ENCODE data around the gene B3GALT5.

Gene B3GALT5

DNA sequence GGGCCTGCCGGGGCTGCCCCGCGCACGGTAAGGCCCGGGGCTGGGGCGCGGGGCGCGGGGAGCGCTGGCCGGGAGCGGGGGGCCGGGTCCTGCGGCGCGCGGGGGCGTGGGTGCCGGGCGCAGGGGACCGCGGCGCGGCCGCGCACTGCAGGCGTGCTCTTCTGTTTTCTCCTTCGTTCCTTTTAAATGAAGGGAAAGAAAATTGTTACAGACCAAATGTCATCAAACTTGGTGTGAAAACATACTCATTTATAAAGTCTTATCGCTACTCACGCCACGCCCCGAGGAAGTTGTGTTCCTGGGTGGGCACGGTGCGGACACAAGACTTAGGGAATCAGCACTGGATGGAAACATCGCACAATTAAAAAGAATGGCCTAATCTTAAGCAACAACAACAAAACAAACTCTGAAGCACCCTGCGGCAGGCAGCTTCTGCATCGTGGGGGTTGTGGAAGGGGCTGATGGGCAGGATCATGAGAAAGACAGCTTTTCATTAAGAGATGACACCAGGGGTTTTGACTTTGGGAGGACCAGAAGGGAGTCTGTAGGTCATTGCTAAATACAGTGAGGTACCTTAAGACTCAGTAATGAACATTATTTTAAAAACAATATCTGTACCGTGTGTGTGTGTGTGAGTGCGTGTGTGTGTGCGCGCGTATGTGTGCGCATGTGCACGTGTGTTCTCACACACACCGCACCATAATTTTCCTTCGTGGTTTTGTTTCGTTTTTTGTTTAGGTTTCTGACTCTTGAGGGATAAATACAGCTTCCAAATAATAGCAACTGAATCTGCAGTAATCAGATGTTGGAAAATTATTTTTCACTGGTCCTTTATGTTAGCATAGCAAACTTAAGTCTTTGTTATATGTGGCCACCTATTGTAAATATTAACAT is 548 bp downstream of the B3GALT5 start:
- Histone ChIP-seq H3K9me3 (no peaks in the 10 kb centered on the region), H3K4me3 (ENCODE audit: low read depth, low read length) (no peak overlapping the region), H3K4me1 (no peaks in the 10 kb centered on the region), H3K36me3 (no peaks in the 10 kb centered on the region), H3K27me3 (peaks cover 26% of the 10 kb centered on the region)
- TF ChIP-seq, protein P1, sequence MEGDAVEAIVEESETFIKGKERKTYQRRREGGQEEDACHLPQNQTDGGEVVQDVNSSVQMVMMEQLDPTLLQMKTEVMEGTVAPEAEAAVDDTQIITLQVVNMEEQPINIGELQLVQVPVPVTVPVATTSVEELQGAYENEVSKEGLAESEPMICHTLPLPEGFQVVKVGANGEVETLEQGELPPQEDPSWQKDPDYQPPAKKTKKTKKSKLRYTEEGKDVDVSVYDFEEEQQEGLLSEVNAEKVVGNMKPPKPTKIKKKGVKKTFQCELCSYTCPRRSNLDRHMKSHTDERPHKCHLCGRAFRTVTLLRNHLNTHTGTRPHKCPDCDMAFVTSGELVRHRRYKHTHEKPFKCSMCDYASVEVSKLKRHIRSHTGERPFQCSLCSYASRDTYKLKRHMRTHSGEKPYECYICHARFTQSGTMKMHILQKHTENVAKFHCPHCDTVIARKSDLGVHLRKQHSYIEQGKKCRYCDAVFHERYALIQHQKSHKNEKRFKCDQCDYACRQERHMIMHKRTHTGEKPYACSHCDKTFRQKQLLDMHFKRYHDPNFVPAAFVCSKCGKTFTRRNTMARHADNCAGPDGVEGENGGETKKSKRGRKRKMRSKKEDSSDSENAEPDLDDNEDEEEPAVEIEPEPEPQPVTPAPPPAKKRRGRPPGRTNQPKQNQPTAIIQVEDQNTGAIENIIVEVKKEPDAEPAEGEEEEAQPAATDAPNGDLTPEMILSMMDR (IDR thresholded peaks at IDR 0.05; ENCODE audit: low read depth, low read length) = no peak
- DNase-seq = no peak

DNA sequence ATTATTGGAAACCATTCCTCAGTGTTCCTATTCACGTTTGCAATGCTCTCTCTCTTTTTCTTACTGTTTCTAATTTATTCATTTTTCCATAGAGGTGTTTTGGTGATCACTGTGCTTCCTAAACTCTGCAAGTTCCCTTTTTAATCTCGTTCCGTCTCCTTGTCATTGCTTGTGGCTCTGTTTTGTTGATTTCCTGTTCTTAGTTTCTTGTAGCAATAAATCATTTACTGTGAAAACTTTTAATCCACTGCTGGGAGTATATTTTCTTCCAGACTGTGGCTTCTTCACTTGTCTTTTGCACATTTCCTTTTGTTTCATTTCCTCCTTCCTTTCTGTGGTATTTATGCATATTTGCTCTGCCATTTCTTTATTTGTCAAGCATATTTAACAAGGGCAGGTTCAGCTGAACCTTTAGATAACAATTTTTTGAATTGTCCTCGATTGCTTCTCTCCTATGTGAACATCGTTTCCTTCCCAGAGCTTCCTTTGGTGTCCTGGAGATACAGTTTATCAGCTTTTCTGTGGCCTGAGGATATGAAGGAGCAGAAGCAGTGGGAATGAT is 3.6 kb downstream of the B3GALT5 start:
- Histone ChIP-seq H3K9me3 (no peaks in the 10 kb centered on the region; the same call in 1 of the 2 replicates), H3K27me3 (peaks cover 26% of the 10 kb centered on the region), H3K4me1 (no peaks in the 10 kb centered on the region), H3K4me3 (ENCODE audit: low read depth, low read length) (no peak overlapping the region), H3K36me3 (no peaks in the 10 kb centered on the region)
- TF ChIP-seq, protein P1 (IDR thresholded peaks at IDR 0.05; ENCODE audit: low read depth, low read length) = no peak
- no peak for DNase-seq

DNA sequence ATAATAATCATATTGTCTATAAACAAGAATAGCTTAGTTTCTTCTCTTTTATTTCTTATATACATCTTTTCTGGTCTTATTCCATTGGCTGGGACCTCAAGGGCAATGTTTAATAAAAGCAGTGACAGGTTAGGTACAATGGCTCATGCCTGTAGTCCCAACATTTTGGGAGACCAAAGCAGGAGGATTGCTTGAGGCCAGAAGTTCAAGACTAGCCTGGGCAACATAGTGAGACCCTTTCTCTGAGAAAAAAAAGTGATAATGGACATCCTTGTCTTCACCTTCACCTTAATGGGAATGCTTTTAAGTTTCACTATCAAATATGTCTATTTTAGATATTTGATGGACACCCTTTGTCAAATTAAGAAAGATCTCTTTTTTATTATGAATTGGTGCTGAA is 8.1 kb downstream of the B3GALT5 start:
- Histone ChIP-seq H3K4me1 (no peaks in the 10 kb centered on the region), H3K27me3 (no peaks in the 10 kb centered on the region), H3K9me3 (no peaks in the 10 kb centered on the region; the same call in 1 of the 2 replicates), H3K36me3 (no peaks in the 10 kb centered on the region), H3K4me3 (ENCODE audit: low read depth, low read length) (no peak overlapping the region)
- no peak for DNase-seq
- TF ChIP-seq, protein P1 (IDR thresholded peaks at IDR 0.05; ENCODE audit: low read depth, low read length) = no peak

DNA sequence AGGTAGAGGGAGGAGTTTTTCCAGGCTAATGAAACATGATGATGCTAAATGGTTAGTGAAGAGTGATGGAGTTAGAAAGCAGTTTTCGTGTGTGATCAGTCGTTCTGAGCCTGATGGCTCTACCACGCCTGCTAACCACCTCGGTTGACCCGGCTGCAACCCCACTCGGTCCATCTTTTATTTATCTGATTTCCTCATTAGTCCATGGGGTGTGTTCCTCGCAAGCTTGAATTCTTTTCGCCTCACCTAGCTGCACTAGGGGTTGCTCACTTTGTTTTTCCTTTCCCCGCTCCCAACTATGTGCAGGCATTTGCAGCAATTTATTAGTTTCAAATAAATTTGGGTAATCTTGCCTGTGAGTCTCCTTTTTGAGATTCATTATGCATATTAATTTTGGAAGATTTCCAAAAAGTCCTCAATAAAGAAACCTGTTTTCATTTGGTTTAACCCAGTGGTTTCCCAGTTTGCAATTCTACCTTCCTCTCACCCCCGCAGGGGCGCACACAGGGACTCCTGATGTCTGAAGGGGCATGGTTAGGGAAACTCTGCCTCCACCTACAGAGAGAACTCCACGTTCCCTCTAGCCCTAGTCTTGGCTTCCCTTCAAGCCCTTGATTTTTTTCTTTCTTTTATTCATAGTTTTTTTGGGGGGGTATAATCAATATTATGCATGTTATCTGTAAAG is 12.6 kb downstream of the B3GALT5 start:
- Histone ChIP-seq H3K4me1 (no peaks in the 10 kb centered on the region), H3K36me3 (no peaks in the 10 kb centered on the region), H3K27me3 (no peaks in the 10 kb centered on the region), H3K4me3 (ENCODE audit: low read depth, low read length) (no peak overlapping the region), H3K9me3 (no peaks in the 10 kb centered on the region; the same call in 1 of the 2 replicates)
- TF ChIP-seq, protein P1 (IDR thresholded peaks at IDR 0.05; ENCODE audit: low read depth, low read length) = no peak
- DNase-seq = no peak

DNA sequence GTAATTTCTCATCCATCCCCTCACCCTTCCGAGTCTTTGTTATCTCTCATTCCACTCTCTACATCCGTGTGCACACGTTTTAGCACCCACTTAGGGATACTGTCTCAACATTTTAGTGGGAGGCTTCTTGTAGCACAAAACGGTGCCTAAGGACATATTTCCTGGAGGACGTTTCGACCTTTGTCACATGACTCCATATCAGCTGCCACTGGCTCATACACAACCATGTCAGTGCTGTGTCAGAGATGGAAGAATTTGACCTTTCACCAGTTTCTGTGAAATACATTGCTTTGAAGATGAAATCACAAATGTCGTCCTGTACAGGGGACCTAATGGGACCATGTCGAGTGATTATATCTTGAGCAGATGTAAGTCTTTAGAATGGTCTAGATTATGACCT is 15.6 kb downstream of the B3GALT5 start:
- no peak overlapping the region for H3K4me3 ChIP-seq (ENCODE audit: low read depth, low read length)
- H3K36me3 ChIP-seq = no peaks in the 10 kb centered on the region
- no peaks in the 10 kb centered on the region for H3K27me3 ChIP-seq
- TF ChIP-seq, protein P1 (IDR thresholded peaks at IDR 0.05; ENCODE audit: low read depth, low read length) = no peak
- no peak for DNase-seq
- no peaks in the 10 kb centered on the region for H3K4me1 ChIP-seq
- H3K9me3 ChIP-seq = no peaks in the 10 kb centered on the region
